ENCODE results near the gene PCTP. TPM values are rescaled to one million over a fixed set of nuclear protein-coding genes. Genes with fewer than 3 reads are reported as not detected.

The PCTP gene
- total RNA-seq, 4 donors from 2014 or later: 8.6 to 581 (median 35.0) TPM

- peak overlapping the region; percentile 63 to 80 (median 76) for H3K27ac ChIP-seq
- in situ Hi-C loops (cut with MboI; ENCODE audit: low pct_ligation_motif_present in 1 of 4, low pct_unique_long_range_greater_than_20kb in 1 of 4, low sequenced_read_pairs in 3 of 4): loop anchor here in 1 of 4 donors (10.0 kb wide), 1 partner anchor 199 kb away; no protein-coding TSS in a partner anchor
- intact Hi-C loops (cut with DNase I; ENCODE audit: low total_unique reads): no loop called here
Observed at GRCh38 chr17:55723488-55723848, 27.4 kb upstream of the PCTP start.

GRCh38 chr17:55726440-55726839 lies 24.4 kb upstream of the PCTP start:
- H3K27ac ChIP-seq: peak overlapping the region in 3 of 4 donors; percentile 28 to 45 (median 35)

More at GRCh38 chr17:55723488-55723848, 27.4 kb upstream of the PCTP start:
- peak overlapping the region in 1 of 4 donors; percentile 40 for H3K4me3 ChIP-seq
- TF ChIP-seq POLR2A (IDR thresholded peaks at IDR 0.05): no peak
- TF ChIP-seq POLR2AphosphoS5 (IDR thresholded peaks at IDR 0.05): no peak
- TF ChIP-seq EP300 (IDR thresholded peaks at IDR 0.05; ENCODE audit: low read depth): no peak
- no peak for TF ChIP-seq CTCF (IDR thresholded peaks at IDR 0.05)
- H3K27me3 ChIP-seq: peaks cover 6% of the 10 kb centered on the region
- H3K9me3 ChIP-seq: no peaks in the 10 kb centered on the region
- H3K36me3 ChIP-seq: no peaks in the 10 kb centered on the region
- peaks cover 0 to 7% (median 6%) of the 10 kb centered on the region in 4 donors for H3K4me1 ChIP-seq
- no peak for DNase-seq

GRCh38 chr17:55727275-55727674 lies 23.6 kb upstream of the PCTP start:
- no peak overlapping the region for H3K27ac ChIP-seq
- intact Hi-C loops (cut with DNase I; ENCODE audit: low total_unique reads) (no loop called here), in situ Hi-C loops (cut with MboI; ENCODE audit: low pct_ligation_motif_present in 1 of 4, low pct_unique_long_range_greater_than_20kb in 1 of 4, low sequenced_read_pairs in 3 of 4) (loop anchor here in 1 of 4 donors (10.0 kb wide), 1 partner anchor 202 kb away; no protein-coding TSS in a partner anchor)
- WGBS, 2 donors (ENCODE audit: low coverage in 1 of 2): 77 to 86% methylated on average over 4 to 6 of the region's 6 CpGs
- no peak for DNase-seq
- H3K4me3 ChIP-seq: no peak overlapping the region
- no peaks in the 10 kb centered on the region for H3K36me3 ChIP-seq
- TF ChIP-seq CTCF (IDR thresholded peaks at IDR 0.05) (no peak), POLR2AphosphoS5 (IDR thresholded peaks at IDR 0.05) (no peak), EP300 (IDR thresholded peaks at IDR 0.05; ENCODE audit: low read depth) (no peak), POLR2A (IDR thresholded peaks at IDR 0.05) (no peak)
- peaks cover 0 to 21% (median 17%) of the 10 kb centered on the region in 4 donors for H3K4me1 ChIP-seq
- H3K27me3 ChIP-seq: peaks cover 6% of the 10 kb centered on the region
- H3K9me3 ChIP-seq: no peaks in the 10 kb centered on the region

More at GRCh38 chr17:55726440-55726839, 24.4 kb upstream of the PCTP start:
- Histone ChIP-seq H3K9me3 (no peaks in the 10 kb centered on the region), H3K36me3 (no peaks in the 10 kb centered on the region), H3K4me1 (peaks cover 0 to 14% (median 10%) of the 10 kb centered on the region in 4 donors), H3K4me3 (no peak overlapping the region), H3K27me3 (peaks cover 6% of the 10 kb centered on the region)
- peak; percentile 17 for DNase-seq
- in situ Hi-C loops (cut with MboI; ENCODE audit: low pct_ligation_motif_present in 1 of 4, low pct_unique_long_range_greater_than_20kb in 1 of 4, low sequenced_read_pairs in 3 of 4): loop anchor here in 1 of 4 donors (10.0 kb wide), 1 partner anchor 202 kb away; no protein-coding TSS in a partner anchor
- intact Hi-C loops (cut with DNase I; ENCODE audit: low total_unique reads): no loop called here
- WGBS, 2 donors (ENCODE audit: low coverage in 1 of 2): 48 to 78% methylated on average over 2 of the region's 2 CpGs
- TF ChIP-seq POLR2AphosphoS5 (IDR thresholded peaks at IDR 0.05): no peak
- TF ChIP-seq EP300 (IDR thresholded peaks at IDR 0.05; ENCODE audit: low read depth): no peak
- TF ChIP-seq POLR2A (IDR thresholded peaks at IDR 0.05): no peak
- no peak for TF ChIP-seq CTCF (IDR thresholded peaks at IDR 0.05)

- H3K27ac ChIP-seq: peak overlapping the region in 1 of 4 donors; percentile 36
- no peak overlapping the region for H3K4me3 ChIP-seq
- no peaks in the 10 kb centered on the region for H3K9me3 ChIP-seq
- in situ Hi-C loops (cut with MboI; ENCODE audit: low pct_ligation_motif_present in 1 of 4, low pct_unique_long_range_greater_than_20kb in 1 of 4, low sequenced_read_pairs in 3 of 4): loop anchor here in 1 of 4 donors (10.0 kb wide), 1 partner anchor 203 kb away; no protein-coding TSS in a partner anchor
- H3K36me3 ChIP-seq: no peaks in the 10 kb centered on the region
- DNase-seq: no peak
- 83% methylated on average over 1 of the region's 1 CpG; no CpG with 5 or more reads in 1 of the 2 donors for WGBS, 2 donors (ENCODE audit: low coverage in 1 of 2)
- H3K27me3 ChIP-seq: peaks cover 1% of the 10 kb centered on the region
- no peak for TF ChIP-seq EP300 (IDR thresholded peaks at IDR 0.05; ENCODE audit: low read depth)
- no peak for TF ChIP-seq POLR2A (IDR thresholded peaks at IDR 0.05)
- no peak for TF ChIP-seq CTCF (IDR thresholded peaks at IDR 0.05)
- no peak for TF ChIP-seq POLR2AphosphoS5 (IDR thresholded peaks at IDR 0.05)
- peaks cover 0 to 25% (median 18%) of the 10 kb centered on the region in 4 donors for H3K4me1 ChIP-seq
- intact Hi-C loops (cut with DNase I; ENCODE audit: low total_unique reads): no loop called here
Observed at GRCh38 chr17:55727920-55728319, 22.9 kb upstream of the PCTP start.

Measured in transverse colon (tissue), 4 donors.